DOHH2 (cell line): Measurements from ENCODE around the gene TKT.

Experiments used
- H3F3A ChIP-seq: fragments of 200-600 bp; sonication (generic), shearing (Covaris generic); 2 replicates; pipeline ENCODE4 v1.6.0; 2016; ENCODE audit warnings: antibody characterized with exemption, mild to moderate bottlenecking; ENCODE audit not compliant: control insufficient read depth, insufficient read depth
- H3K27ac ChIP-seq: fragments of 200-600 bp; sonication (generic); 2 replicates; pipeline ENCODE4 v1.5.1; 2014; ENCODE audit warnings: low read depth, mild to moderate bottlenecking, low read length, moderate library complexity
- H3K27me3 ChIP-seq: fragments of 200-600 bp; sonication (generic); 2 replicates; pipeline ENCODE4 v1.6.1; 2014; ENCODE audit warnings: mild to moderate bottlenecking, low read length, mixed read lengths; ENCODE audit not compliant: control insufficient read depth
- H3K36me3 ChIP-seq: fragments of 200-600 bp; sonication (generic); 2 replicates; pipeline ENCODE4 v1.6.1; 2014; ENCODE audit warnings: mild to moderate bottlenecking, low read length, moderate library complexity, mixed read lengths; ENCODE audit not compliant: control insufficient read depth
- H3K4me1 ChIP-seq: fragments of 200-600 bp; sonication (generic); 2 replicates; pipeline ENCODE4 v1.6.1; 2014; ENCODE audit warnings: mild to moderate bottlenecking, low read length, mixed read lengths; ENCODE audit not compliant: control insufficient read depth
- H3K4me2 ChIP-seq: fragments of 200-600 bp; sonication (generic); 2 replicates; pipeline ENCODE4 v1.6.0; 2014; ENCODE audit warnings: mild to moderate bottlenecking, low read length, moderate library complexity
- H3K4me3 ChIP-seq: fragments of 200-600 bp; sonication (generic); 2 replicates; pipeline ENCODE4 v1.5.1; 2014; ENCODE audit warnings: mild to moderate bottlenecking, low read length, mixed read lengths
- H3K79me2 ChIP-seq: fragments of 200-600 bp; sonication (generic); 2 replicates; pipeline ENCODE4 v1.6.1; 2014; ENCODE audit warnings: mild to moderate bottlenecking, low read length, mixed read lengths; ENCODE audit not compliant: control insufficient read depth
- H3K9me2 ChIP-seq: fragments of 200-600 bp; sonication (generic); replicated peaks from 2 replicates; pipeline ENCODE4 v1.6.1; 2014; ENCODE audit warnings: mild to moderate bottlenecking, low read length, mixed read lengths; ENCODE audit not compliant: control insufficient read depth
- H3K9me3 ChIP-seq: fragments of 200-600 bp; sonication (generic); 2 replicates; pipeline ENCODE4 v1.6.1; 2014; ENCODE audit warnings: antibody characterized with exemption, low read length, mixed read lengths; ENCODE audit not compliant: control insufficient read depth, insufficient read depth
- H4K20me1 ChIP-seq: fragments of 200-600 bp; sonication (generic); 2 replicates; pipeline ENCODE4 v1.6.0; 2014; ENCODE audit warnings: low read depth, mild to moderate bottlenecking, antibody characterized with exemption, low read length, moderate library complexity; ENCODE audit not compliant: control insufficient read depth, insufficient read depth
- CTCF ChIP-seq: fragments of 200-600 bp; sonication (generic); IDR thresholded peaks from one replicate; pipeline ENCODE4 v1.5.1; 2014; ENCODE audit warnings: antibody characterized with exemption, mild to moderate bottlenecking, low read depth, low read length; ENCODE audit not compliant: poor library complexity, severe bottlenecking
- EZH2phosphoT487 ChIP-seq: fragments of 200-600 bp; sonication (generic); IDR thresholded peaks from 2 replicates; pipeline ENCODE4 v1.6.1; 2017; ENCODE audit warnings: borderline replicate concordance, mild to moderate bottlenecking, antibody characterized with exemption, low read length, moderate library complexity, mixed read lengths

The TKT gene

GRCh38 chr3:53226142-53226840 lies 29.5 kb downstream of the TKT start:
- H4K20me1 ChIP-seq: no peaks in the 10 kb centered on the region
- no peak overlapping the region for H3K4me2 ChIP-seq
- no peak overlapping the region for H3K4me3 ChIP-seq
- no peaks in the 10 kb centered on the region for H3K9me2 ChIP-seq
- H3K79me2 ChIP-seq: no peaks in the 10 kb centered on the region
- H3K36me3 ChIP-seq: peaks cover 89% of the 10 kb centered on the region
- no peak for TF ChIP-seq CTCF
- no peak for TF ChIP-seq EZH2phosphoT487
- no peaks in the 10 kb centered on the region for H3K27me3 ChIP-seq
- H3K27ac ChIP-seq: no peak overlapping the region
- peaks cover 26% of the 10 kb centered on the region for H3F3A ChIP-seq
- H3K9me3 ChIP-seq: no peaks in the 10 kb centered on the region
- H3K4me1 ChIP-seq: no peaks in the 10 kb centered on the region

- H3K27ac ChIP-seq: no peak overlapping the region
- no peak for TF ChIP-seq CTCF
- TF ChIP-seq EZH2phosphoT487: no peak
These were observed 30.2 kb downstream of the TKT start for GRCh38 chr3:53225651-53226050.

GRCh38 chr3:53225181-53225580 lies 30.6 kb downstream of the TKT start:
- Histone ChIP-seq H4K20me1 (no peaks in the 10 kb centered on the region), H3K79me2 (no peaks in the 10 kb centered on the region), H3K36me3 (peaks cover 78% of the 10 kb centered on the region), H3K27ac (no peak overlapping the region), H3K4me3 (no peak overlapping the region), H3K9me3 (no peaks in the 10 kb centered on the region), H3K27me3 (no peaks in the 10 kb centered on the region), H3K4me1 (no peaks in the 10 kb centered on the region), H3F3A (peaks cover 30% of the 10 kb centered on the region), H3K9me2 (no peaks in the 10 kb centered on the region), H3K4me2 (no peak overlapping the region)
- TF ChIP-seq EZH2phosphoT487: no peak
- no peak for TF ChIP-seq CTCF

More at GRCh38 chr3:53225651-53226050, 30.2 kb downstream of the TKT start:
- H4K20me1 ChIP-seq: no peaks in the 10 kb centered on the region
- peaks cover 28% of the 10 kb centered on the region for H3F3A ChIP-seq
- peaks cover 83% of the 10 kb centered on the region for H3K36me3 ChIP-seq
- H3K9me3 ChIP-seq: no peaks in the 10 kb centered on the region
- H3K4me2 ChIP-seq: no peak overlapping the region
- no peaks in the 10 kb centered on the region for H3K4me1 ChIP-seq
- no peak overlapping the region for H3K4me3 ChIP-seq
- H3K9me2 ChIP-seq: no peaks in the 10 kb centered on the region
- no peaks in the 10 kb centered on the region for H3K27me3 ChIP-seq
- H3K79me2 ChIP-seq: no peaks in the 10 kb centered on the region
